HCT116 (cell line): ENCODE data around the gene ADAMTS6.

ENCODE experiments used
- CEBPB ChIP-seq: IDR thresholded peaks from 2 replicates; pipeline ENCODE4 v1.6.1; 2012; ENCODE audit warnings: low read depth
- EZH2 ChIP-seq: fragments of 200-600 bp; sonication (generic); IDR thresholded peaks from 2 replicates; pipeline ENCODE4 v1.6.1; 2017; ENCODE audit warnings: antibody characterized with exemption, mixed run types
- EZH2phosphoT487 ChIP-seq: fragments of 200-600 bp; IDR thresholded peaks from 2 replicates; pipeline ENCODE4 v1.6.1; 2018; ENCODE audit warnings: antibody characterized with exemption, borderline replicate concordance
- POLR2A ChIP-seq: IDR thresholded peaks from 2 replicates; pipeline ENCODE4 v1.7.0; 2011; ENCODE audit warnings: borderline replicate concordance; ENCODE audit not compliant: insufficient read depth, insufficient read length; ENCODE audit errors: extremely low read depth
- SIN3A ChIP-seq: IDR thresholded peaks from 2 replicates; pipeline ENCODE4 v1.6.1; 2012; ENCODE audit warnings: low read depth
- TCF7L2 ChIP-seq: IDR thresholded peaks from 2 replicates; pipeline ENCODE4 v1.7.0; 2011; ENCODE audit warnings: borderline replicate concordance, inconsistent platforms; ENCODE audit not compliant: insufficient read depth, insufficient read length; ENCODE audit errors: extremely low read depth
- YY1 ChIP-seq: IDR thresholded peaks from 2 replicates; pipeline ENCODE4 v1.6.1; 2011; ENCODE audit warnings: low read length, low read depth, moderate library complexity, mild to moderate bottlenecking; ENCODE audit not compliant: insufficient replicate concordance; ENCODE audit errors: extremely low read depth
- ZFX ChIP-seq: fragments of 450-650 bp; IDR thresholded peaks from 2 replicates; pipeline ENCODE4 v1.6.1; 2017
- TF ChIP-seq, protein P1 (sequence below), 3 experiments: fragments of 200-600 bp in 1 of 3; sonication (generic) in 1 of 3; IDR thresholded peaks in 2 of 3; conservative IDR thresholded peaks in 1 of 3; 2 replicates each; pipeline ENCODE4 v1.5.1; 2012 to 2017; ENCODE audit warnings: low read depth in 2 of 3, low read length in 2 of 3, antibody characterized with exemption in 1 of 3, borderline replicate concordance in 1 of 3, control low read depth in 1 of 3, mild to moderate bottlenecking in 1 of 3, mixed read lengths in 1 of 3, mixed run types in 1 of 3, moderate library complexity in 1 of 3; ENCODE audit not compliant: insufficient read depth in 1 of 3
- TF ChIP-seq, protein P2 (sequence below): IDR thresholded peaks from 2 replicates; pipeline ENCODE4 v1.6.1; 2012
- TF ChIP-seq, protein P3 (sequence below): IDR thresholded peaks from 2 replicates; pipeline ENCODE4 v1.6.1; 2012; ENCODE audit warnings: low read depth
- TF ChIP-seq, protein P4 (sequence below): IDR thresholded peaks from 2 replicates; pipeline ENCODE4 v1.6.1; 2011; ENCODE audit warnings: mild to moderate bottlenecking, low read length, moderate library complexity; ENCODE audit not compliant: insufficient replicate concordance; ENCODE audit errors: extremely low read depth

DNA sequence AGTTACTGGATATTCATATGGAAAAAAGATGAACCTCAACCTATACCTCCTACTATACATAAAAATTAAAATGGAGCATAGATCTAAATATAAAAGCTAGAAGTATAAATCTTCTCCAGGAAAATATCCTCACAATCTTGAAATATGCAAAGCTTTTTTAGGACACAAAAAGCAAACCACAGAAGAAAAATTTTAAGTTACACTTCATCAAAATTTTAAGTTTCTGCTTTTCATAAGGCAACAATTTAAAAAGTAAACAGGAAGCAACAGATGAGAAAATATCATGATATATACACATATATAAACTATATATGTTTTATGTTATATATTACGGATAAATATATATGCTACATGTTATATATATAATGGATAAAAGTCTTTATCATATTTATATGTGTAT, 157.5 kb downstream of the ADAMTS6 start:
- TF ChIP-seq, protein P1, sequence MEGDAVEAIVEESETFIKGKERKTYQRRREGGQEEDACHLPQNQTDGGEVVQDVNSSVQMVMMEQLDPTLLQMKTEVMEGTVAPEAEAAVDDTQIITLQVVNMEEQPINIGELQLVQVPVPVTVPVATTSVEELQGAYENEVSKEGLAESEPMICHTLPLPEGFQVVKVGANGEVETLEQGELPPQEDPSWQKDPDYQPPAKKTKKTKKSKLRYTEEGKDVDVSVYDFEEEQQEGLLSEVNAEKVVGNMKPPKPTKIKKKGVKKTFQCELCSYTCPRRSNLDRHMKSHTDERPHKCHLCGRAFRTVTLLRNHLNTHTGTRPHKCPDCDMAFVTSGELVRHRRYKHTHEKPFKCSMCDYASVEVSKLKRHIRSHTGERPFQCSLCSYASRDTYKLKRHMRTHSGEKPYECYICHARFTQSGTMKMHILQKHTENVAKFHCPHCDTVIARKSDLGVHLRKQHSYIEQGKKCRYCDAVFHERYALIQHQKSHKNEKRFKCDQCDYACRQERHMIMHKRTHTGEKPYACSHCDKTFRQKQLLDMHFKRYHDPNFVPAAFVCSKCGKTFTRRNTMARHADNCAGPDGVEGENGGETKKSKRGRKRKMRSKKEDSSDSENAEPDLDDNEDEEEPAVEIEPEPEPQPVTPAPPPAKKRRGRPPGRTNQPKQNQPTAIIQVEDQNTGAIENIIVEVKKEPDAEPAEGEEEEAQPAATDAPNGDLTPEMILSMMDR (IDR thresholded peaks at IDR 0.05 in 2 of 3, conservative IDR thresholded peaks at IDR 0.05 in 1 of 3; ENCODE audit: borderline replicate concordance in 1 of 3, insufficient read depth in 1 of 3, low read depth in 2 of 3, low read length in 2 of 3), result no peak
- TF ChIP-seq SIN3A (no peak), POLR2A (no peak), ZFX (no peak), EZH2 (no peak), YY1 (no peak), EZH2phosphoT487 (no peak), TCF7L2 (no peak), CEBPB (no peak)
- TF ChIP-seq, protein P2, sequence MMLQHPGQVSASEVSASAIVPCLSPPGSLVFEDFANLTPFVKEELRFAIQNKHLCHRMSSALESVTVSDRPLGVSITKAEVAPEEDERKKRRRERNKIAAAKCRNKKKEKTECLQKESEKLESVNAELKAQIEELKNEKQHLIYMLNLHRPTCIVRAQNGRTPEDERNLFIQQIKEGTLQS, result no peak
- TF ChIP-seq, protein P3, sequence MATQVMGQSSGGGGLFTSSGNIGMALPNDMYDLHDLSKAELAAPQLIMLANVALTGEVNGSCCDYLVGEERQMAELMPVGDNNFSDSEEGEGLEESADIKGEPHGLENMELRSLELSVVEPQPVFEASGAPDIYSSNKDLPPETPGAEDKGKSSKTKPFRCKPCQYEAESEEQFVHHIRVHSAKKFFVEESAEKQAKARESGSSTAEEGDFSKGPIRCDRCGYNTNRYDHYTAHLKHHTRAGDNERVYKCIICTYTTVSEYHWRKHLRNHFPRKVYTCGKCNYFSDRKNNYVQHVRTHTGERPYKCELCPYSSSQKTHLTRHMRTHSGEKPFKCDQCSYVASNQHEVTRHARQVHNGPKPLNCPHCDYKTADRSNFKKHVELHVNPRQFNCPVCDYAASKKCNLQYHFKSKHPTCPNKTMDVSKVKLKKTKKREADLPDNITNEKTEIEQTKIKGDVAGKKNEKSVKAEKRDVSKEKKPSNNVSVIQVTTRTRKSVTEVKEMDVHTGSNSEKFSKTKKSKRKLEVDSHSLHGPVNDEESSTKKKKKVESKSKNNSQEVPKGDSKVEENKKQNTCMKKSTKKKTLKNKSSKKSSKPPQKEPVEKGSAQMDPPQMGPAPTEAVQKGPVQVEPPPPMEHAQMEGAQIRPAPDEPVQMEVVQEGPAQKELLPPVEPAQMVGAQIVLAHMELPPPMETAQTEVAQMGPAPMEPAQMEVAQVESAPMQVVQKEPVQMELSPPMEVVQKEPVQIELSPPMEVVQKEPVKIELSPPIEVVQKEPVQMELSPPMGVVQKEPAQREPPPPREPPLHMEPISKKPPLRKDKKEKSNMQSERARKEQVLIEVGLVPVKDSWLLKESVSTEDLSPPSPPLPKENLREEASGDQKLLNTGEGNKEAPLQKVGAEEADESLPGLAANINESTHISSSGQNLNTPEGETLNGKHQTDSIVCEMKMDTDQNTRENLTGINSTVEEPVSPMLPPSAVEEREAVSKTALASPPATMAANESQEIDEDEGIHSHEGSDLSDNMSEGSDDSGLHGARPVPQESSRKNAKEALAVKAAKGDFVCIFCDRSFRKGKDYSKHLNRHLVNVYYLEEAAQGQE, result no peak
- TF ChIP-seq, protein P4, sequence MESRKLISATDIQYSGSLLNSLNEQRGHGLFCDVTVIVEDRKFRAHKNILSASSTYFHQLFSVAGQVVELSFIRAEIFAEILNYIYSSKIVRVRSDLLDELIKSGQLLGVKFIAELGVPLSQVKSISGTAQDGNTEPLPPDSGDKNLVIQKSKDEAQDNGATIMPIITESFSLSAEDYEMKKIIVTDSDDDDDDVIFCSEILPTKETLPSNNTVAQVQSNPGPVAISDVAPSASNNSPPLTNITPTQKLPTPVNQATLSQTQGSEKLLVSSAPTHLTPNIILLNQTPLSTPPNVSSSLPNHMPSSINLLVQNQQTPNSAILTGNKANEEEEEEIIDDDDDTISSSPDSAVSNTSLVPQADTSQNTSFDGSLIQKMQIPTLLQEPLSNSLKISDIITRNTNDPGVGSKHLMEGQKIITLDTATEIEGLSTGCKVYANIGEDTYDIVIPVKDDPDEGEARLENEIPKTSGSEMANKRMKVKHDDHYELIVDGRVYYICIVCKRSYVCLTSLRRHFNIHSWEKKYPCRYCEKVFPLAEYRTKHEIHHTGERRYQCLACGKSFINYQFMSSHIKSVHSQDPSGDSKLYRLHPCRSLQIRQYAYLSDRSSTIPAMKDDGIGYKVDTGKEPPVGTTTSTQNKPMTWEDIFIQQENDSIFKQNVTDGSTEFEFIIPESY, result no peak
